Mucosa of rectum (tissue), 2 donors: ENCODE data around the gene CLASRP.

Source experiments
- H3K27ac ChIP-seq, 2 donors: one replicate each; pipeline ENCODE4 v1.7.0; 2013; ENCODE audit warnings: inconsistent platforms in 2 of 2, low read depth in 2 of 2, low read length in 2 of 2
- H3K27me3 ChIP-seq, 2 donors: one replicate each; pipeline ENCODE4 v1.7.0; 2013; ENCODE audit warnings: low read length in 2 of 2; ENCODE audit not compliant: control insufficient read depth in 2 of 2, insufficient read depth in 2 of 2
- H3K36me3 ChIP-seq, 2 donors: one replicate each; pipeline ENCODE4 v1.7.0; 2013; ENCODE audit warnings: low read length in 2 of 2; ENCODE audit not compliant: control insufficient read depth in 2 of 2, insufficient read depth in 2 of 2
- H3K4me1 ChIP-seq, 2 donors: one replicate each; pipeline ENCODE4 v1.7.0; 2013; ENCODE audit warnings: low read length in 2 of 2, mild to moderate bottlenecking in 1 of 2; ENCODE audit not compliant: control insufficient read depth in 2 of 2, insufficient read depth in 2 of 2
- H3K4me3 ChIP-seq, 2 donors: one replicate each; pipeline ENCODE4 v1.7.0; 2013; ENCODE audit warnings: low read length in 2 of 2
- H3K9ac ChIP-seq, 2 donors: one replicate each; pipeline ENCODE4 v1.7.0; 2013; ENCODE audit warnings: low read length in 2 of 2, low read depth in 1 of 2, mild to moderate bottlenecking in 1 of 2
- H3K9me3 ChIP-seq, 2 donors: one replicate each; pipeline ENCODE4 v1.7.0; 2013; ENCODE audit warnings: low read length in 2 of 2; ENCODE audit not compliant: control insufficient read depth in 2 of 2
- donor health status: healthy.
- donor health status: Normal muscosa, but diverticular disease.

Gene CLASRP

DNA sequence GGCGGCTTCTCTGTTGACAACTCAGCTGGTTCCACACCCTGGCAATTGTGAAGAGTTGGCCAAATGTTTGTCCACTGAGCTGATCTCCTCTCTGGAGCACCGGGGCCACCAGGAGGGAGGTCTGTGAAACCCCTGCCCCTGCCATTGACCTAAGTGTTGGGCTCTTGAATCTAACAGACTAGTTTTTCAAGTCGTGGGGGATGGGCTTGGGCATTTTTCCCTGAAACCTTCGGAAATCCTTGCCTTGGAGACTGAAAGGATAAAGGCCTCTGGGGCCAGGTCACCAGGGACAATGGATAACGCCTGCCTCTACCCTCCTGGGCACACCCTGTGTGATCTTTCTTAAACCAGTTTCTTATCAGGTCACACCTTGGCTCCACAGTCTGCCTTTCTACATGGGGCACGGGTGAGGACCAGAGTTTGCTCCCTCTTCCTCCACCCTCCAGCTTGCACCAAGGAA, 41.1 kb downstream of the CLASRP start:
- peak overlapping the region; percentile 85 to 94 for H3K4me3 ChIP-seq
- no peaks in the 10 kb centered on the region for H3K9me3 ChIP-seq
- H3K4me1 ChIP-seq: peaks cover 36% of the 10 kb centered on the region in 2 donors
- peaks cover 7 to 12% of the 10 kb centered on the region in 2 donors for H3K36me3 ChIP-seq
- H3K27ac ChIP-seq: peak overlapping the region; percentile 70 to 83
- no peaks in the 10 kb centered on the region for H3K27me3 ChIP-seq
- H3K9ac ChIP-seq: peak overlapping the region; percentile 74 to 90

DNA sequence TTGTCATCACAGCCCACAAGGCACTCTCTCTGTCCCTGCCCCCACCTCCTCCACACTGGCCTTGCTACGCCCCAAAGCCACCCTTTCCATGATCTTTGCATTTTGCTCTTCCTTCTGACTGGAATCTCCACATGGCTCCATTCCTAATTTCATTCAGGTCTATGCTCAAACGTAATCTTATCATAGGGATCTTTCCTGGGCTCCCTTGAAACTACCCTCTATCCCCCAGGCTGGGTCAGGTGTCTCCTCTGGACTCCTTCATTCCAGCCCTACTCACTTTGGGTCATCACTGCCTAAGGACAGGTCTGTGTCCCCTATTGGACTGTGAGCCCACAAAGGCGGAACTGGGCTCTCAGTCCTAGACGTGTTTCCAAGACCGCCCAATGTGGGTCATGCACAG, 43.3 kb downstream of the CLASRP start:
- Histone ChIP-seq H3K4me1 (peaks cover 22 to 26% of the 10 kb centered on the region in 2 donors), H3K27me3 (no peaks in the 10 kb centered on the region), H3K9ac (no peak overlapping the region), H3K36me3 (peaks cover 10 to 19% of the 10 kb centered on the region in 2 donors), H3K4me3 (no peak overlapping the region), H3K9me3 (no peaks in the 10 kb centered on the region), H3K27ac (no peak overlapping the region)

DNA sequence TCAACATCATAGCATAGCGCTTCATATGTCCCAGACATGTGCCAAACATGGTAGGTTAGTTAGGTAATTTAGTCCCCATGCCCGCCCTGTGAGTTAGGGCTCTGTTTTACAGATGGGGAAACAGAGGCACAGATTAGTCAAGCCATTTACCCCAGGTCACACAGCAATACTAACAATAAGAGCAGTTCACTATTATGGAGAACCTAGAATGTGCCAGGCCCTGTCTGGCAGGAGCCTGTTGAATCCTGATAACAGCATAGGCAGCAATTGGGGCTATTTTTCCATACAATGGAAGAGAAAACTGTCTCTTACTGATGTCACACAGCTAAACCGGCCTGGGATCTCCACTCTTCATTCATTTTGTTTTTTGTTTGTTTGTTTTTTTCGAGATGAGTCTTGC, 47.6 kb downstream of the CLASRP start:
- no peak overlapping the region for H3K4me3 ChIP-seq
- H3K36me3 ChIP-seq: peaks cover 20 to 22% of the 10 kb centered on the region in 2 donors
- no peak overlapping the region for H3K9ac ChIP-seq

DNA sequence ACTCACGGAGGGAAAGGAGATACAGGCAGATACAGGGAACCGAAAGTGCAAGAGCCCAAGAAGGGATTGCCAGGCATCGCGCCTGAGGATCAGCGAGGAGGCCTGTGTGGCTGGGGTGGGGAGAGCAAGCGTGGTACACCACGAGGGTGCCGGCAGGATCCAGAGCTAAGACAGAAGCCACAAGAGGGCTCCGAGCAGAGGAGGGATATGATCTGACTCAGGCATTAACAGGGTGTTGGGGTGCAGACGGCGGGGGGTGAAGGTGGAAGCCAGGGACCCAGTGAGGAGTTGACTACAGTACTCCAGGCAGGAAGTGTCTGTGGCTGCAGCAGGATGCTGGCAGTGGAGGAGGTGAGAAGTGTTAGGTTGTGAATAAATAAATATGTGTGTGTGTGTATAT, 48.7 kb downstream of the CLASRP start:
- Histone ChIP-seq H3K27ac (no peak overlapping the region), H3K27me3 (no peaks in the 10 kb centered on the region), H3K4me1 (peaks cover 12 to 18% of the 10 kb centered on the region in 2 donors), H3K4me3 (no peak overlapping the region), H3K9ac (no peak overlapping the region), H3K9me3 (no peaks in the 10 kb centered on the region), H3K36me3 (peaks cover 13% of the 10 kb centered on the region in 2 donors)

More for the DNA sequence above, 47.6 kb downstream of the CLASRP start:
- H3K9me3 ChIP-seq: no peaks in the 10 kb centered on the region
- H3K27ac ChIP-seq: no peak overlapping the region
- H3K4me1 ChIP-seq: peaks cover 12 to 15% of the 10 kb centered on the region in 2 donors
- no peaks in the 10 kb centered on the region for H3K27me3 ChIP-seq

DNA sequence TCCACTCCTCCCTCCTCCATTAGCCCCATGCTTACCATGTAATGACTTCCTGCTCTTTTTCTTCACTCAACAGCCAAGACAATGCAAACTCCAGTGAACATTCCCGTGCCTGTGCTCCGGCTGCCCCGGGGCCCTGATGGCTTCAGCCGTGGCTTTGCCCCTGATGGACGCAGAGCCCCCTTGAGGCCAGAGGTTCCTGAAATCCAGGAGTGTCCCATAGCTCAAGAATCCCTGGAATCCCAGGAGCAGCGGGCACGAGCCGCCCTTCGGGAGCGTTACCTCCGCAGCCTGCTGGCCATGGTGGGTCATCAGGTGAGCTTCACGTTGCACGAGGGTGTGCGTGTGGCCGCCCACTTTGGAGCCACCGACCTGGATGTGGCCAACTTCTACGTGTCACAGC, 51.2 kb downstream of the CLASRP start:
- Histone ChIP-seq H3K36me3 (peaks cover 10 to 13% of the 10 kb centered on the region in 2 donors), H3K27ac (no peak overlapping the region), H3K4me3 (peak overlapping the region in 1 of 2 donors; percentile 5), H3K27me3 (no peaks in the 10 kb centered on the region), H3K4me1 (peaks cover 26 to 34% of the 10 kb centered on the region in 2 donors), H3K9ac (no peak overlapping the region), H3K9me3 (no peaks in the 10 kb centered on the region)

DNA sequence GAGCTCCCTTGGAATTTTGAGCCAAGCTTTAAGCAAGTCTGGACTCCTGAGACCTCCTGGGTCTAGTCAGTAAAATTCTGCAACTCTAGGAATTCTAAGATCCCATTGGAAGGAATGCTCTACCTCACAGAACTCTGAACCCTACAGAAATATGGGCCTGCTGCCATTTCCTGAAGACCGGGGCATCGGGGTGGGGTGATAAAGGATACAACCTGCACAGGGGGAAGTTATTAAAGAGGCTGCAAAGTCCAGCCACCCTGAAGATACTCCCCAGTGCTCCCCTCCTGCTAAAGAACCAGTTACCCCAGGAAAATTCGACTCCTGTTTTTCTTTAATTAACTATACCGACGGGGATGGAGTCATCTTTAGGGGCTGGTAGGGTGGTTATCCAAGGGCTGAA, 51.8 kb downstream of the CLASRP start:
- peak overlapping the region; percentile 51 to 63 for H3K9ac ChIP-seq
- no peaks in the 10 kb centered on the region for H3K9me3 ChIP-seq
- peak overlapping the region; percentile 91 to 95 for H3K27ac ChIP-seq
- no peaks in the 10 kb centered on the region for H3K27me3 ChIP-seq
- peaks cover 6 to 13% of the 10 kb centered on the region in 2 donors for H3K36me3 ChIP-seq
- H3K4me3 ChIP-seq: peak overlapping the region; percentile 90 to 92
- peaks cover 26 to 34% of the 10 kb centered on the region in 2 donors for H3K4me1 ChIP-seq

DNA sequence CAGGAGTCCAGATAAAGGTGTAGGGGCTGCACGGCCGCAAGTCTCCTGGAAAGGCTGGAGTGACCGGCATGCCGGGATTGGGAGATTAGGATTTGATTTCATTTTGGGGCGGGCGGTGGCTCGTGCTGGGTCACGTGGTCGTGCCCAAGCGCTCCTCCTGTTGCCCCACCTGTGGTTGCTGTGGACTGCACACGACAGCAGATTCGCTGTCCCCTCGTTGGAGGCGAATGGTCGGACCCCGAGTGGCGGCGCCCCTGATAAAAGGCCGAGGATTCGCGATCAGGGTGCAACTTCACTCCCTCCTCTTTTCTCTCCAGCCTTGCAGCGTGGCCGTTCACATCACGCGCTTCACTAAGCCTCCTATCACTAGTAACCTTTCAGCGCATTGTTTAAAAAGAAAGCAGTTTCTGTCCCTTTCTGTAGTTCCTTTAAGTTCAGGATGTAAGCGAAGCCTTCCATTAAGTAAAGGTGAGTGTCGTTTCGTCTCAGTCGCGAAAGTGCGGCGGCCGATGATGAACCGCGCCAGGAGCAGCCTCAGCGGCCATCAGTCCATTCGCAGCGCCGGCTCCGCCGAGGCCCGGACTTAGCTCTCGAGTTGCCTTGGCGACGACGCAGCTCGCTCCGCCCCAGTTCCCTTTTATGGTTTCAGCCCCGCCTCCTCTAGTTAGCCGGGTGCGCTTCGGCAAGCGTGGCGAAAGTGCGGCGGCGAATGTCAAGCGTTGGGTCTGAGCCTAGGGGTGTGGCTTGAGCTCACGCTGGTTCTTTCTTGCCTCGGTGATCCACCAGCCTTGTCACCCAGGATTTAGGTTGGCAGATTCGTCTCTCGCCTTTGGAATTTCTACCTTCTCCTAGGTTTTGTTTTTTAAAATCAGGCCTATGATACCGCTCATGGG, 52.4 kb downstream of the CLASRP start:
- Histone ChIP-seq H3K9me3 (no peaks in the 10 kb centered on the region), H3K27ac (peak overlapping the region; percentile 91 to 95), H3K9ac (peak overlapping the region; percentile 80 to 86), H3K4me3 (peak overlapping the region; percentile 90 to 92), H3K36me3 (peaks cover 4 to 11% of the 10 kb centered on the region in 2 donors), H3K27me3 (no peaks in the 10 kb centered on the region), H3K4me1 (peaks cover 32 to 38% of the 10 kb centered on the region in 2 donors)

DNA sequence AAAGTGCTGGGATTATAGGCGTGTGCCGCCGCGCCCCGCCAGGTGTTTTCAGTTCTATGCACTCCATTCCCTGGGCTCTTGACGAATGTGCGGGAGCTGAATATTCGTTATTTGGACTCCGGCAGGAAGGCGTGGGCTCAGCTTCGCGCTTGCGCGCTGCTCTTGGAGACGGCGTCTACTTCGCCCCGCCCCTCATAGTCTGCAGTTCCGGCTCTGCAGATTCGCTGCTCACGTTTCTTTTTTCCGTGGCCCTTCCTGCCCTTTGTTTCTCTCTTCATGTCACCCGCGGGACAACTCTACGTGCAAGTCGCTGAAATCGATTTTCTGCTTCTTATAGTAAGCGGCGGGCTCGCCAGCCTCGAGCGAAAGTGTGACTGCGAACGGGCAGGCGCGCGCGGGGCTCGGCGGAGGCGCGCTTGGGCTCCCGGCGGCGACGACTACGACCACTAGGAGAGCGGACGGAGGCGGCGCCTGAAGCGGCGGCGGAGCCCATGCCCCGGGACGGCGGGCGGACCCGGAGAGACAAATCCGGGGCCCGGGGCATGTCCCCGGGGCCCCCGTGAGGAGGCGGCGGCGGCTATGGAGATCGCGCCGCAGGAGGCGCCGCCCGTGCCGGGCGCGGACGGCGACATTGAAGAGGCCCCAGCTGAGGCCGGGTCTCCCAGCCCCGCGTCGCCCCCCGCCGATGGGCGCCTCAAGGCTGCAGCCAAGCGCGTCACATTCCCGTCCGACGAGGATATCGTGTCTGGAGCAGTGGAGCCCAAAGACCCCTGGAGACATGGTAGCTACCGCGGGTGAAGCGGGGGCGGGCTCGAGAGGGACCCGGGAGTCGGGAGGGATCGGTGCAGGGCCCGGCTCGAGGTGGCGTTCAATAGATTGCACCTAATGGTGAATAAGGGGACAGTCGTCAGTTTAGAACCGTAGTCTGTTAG, 54.2 kb downstream of the CLASRP start, which contains the start of gene PPP1R37:
TSS of gene PPP1R37 (plus strand) at position 433 of the 932 bp plus-strand sequence. CDS start at position 580, 147 bp downstream.
- Histone ChIP-seq H3K27me3 (no peaks in the 10 kb centered on the region), H3K27ac (peak within 1 kb of the TSS; percentile 91 to 95), H3K36me3 (peaks cover 3 to 8% of the 10 kb centered on the region in 2 donors), H3K9ac (peak within 1 kb of the TSS; percentile 86 to 90), H3K9me3 (no peaks in the 10 kb centered on the region), H3K4me1 (peaks cover 34 to 41% of the 10 kb centered on the region in 2 donors), H3K4me3 (peak within 1 kb of the TSS; percentile 90 to 92)

DNA sequence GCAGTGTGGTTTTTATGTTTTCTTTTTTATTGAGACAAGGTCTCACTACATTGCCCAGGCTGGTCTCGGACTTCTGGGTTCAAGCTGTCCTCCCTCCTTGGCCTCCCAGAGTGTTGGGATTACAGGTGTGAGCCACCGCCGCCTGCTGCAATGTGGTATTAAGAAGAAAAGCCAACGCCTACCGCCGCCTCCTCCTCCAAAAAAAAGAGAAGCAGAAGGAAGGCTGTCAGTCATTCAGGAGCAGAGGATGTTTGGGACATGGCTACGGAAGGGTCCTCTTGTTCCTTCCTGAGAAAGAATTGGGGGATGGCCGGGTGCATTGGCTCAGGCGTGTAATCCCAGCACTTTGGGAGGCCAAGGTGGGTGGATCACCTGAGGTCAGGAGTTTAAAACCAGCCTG, 55.3 kb downstream of the CLASRP start:
- no peaks in the 10 kb centered on the region for H3K9me3 ChIP-seq
- peaks cover 3 to 8% of the 10 kb centered on the region in 2 donors for H3K36me3 ChIP-seq
- H3K4me1 ChIP-seq: peaks cover 36 to 47% of the 10 kb centered on the region in 2 donors
- no peaks in the 10 kb centered on the region for H3K27me3 ChIP-seq
- H3K9ac ChIP-seq: peak overlapping the region; percentile 86 to 90
- peak overlapping the region; percentile 90 to 92 for H3K4me3 ChIP-seq
- no peak overlapping the region for H3K27ac ChIP-seq
